ENCODE measurements around the gene PIGQ.
"Not testable (repeated sequence)": the region's sequence is repeated elsewhere in the genome, so short reads cannot be mapped to it uniquely, and the experiment has no call there.

PIGQ gene

GRCh38 chr16:588889-589657 is 19.3 kb downstream of the PIGQ start:
- peak; percentile 96 to 98 for DNase-seq

GRCh38 chr16:589658-590187 is 20.0 kb downstream of the PIGQ start, which contains the start of gene RAB40C:
RAB40C (plus strand) TSS chr16:590066; CDS start chr16:590292, 226 bp downstream.
- DNase-seq, result peak; percentile 99

GRCh38 chr16:590188-590814 is 20.5 kb downstream of the PIGQ start:
- no peak for DNase-seq

GRCh38 chr16:590815-591200 is 21.0 kb downstream of the PIGQ start:
- no peak for DNase-seq

- DNase-seq, result no peak
These were observed 21.5 kb downstream of the PIGQ start for GRCh38 chr16:591231-591630.

- DNase-seq, result no peak
These were observed 22.2 kb downstream of the PIGQ start for GRCh38 chr16:591892-592517.

- no peak for DNase-seq
These were observed 22.9 kb downstream of the PIGQ start for GRCh38 chr16:592518-593306.

GRCh38 chr16:593406-593805 is 23.6 kb downstream of the PIGQ start:
- DNase-seq, result no peak

GRCh38 chr16:593807-594206 is 24.0 kb downstream of the PIGQ start:
- DNase-seq, result no peak

- no peak for DNase-seq
These were observed 25.3 kb downstream of the PIGQ start for GRCh38 chr16:595094-595528.

GRCh38 chr16:595942-596735 is 26.4 kb downstream of the PIGQ start:
- no peak for DNase-seq

GRCh38 chr16:596736-597060 is 26.9 kb downstream of the PIGQ start:
- DNase-seq, result no peak

- not testable (repeated sequence) for DNase-seq
These were observed 27.9 kb downstream of the PIGQ start for GRCh38 chr16:597655-598054.

- no peak for DNase-seq
These were observed 29.3 kb downstream of the PIGQ start for GRCh38 chr16:598823-599739.

- DNase-seq, result no peak
These were observed 31.0 kb downstream of the PIGQ start for GRCh38 chr16:600781-601180.

GRCh38 chr16:603933-604332 is 34.2 kb downstream of the PIGQ start:
- no peak for DNase-seq

- DNase-seq, result no peak
These were observed 37.0 kb downstream of the PIGQ start for GRCh38 chr16:606656-607307.

GRCh38 chr16:608019-608418 is 38.3 kb downstream of the PIGQ start:
- DNase-seq, result no peak

- no peak for DNase-seq
These were observed 39.5 kb downstream of the PIGQ start for GRCh38 chr16:609316-609715.

GRCh38 chr16:609984-610383 is 40.2 kb downstream of the PIGQ start:
- no peak for DNase-seq
